ENCODE results near the gene FNDC10.
A peak's percentile ranks its signal among the peaks of the same experiment; 100 is the strongest.

Gene FNDC10

DNA sequence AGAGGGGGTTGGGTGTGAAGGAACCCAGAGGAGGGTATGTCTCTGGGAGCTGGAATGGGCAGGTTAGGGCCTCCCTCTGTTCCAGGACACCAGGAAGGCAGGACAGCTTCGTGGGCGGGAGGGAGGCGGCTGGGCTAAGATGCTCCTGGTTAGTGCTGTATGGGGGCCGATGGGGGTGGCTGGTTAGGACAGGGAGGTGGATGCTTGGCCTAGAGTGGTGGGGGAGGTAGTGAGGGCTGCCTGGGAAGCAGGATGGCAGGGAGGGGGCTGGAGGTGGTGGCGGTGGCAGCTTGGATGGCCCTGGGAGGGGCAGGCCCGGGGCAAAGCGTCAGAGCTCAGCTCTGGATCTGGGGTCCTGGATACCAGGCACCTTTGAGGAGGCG lies 25.9 kb upstream of the FNDC10 start:
- no peak overlapping the region for H2BK12ac ChIP-seq (ENCODE audit: low read length)
- no peak overlapping the region for H3K4me2 ChIP-seq (ENCODE audit: low read length)
- no peak overlapping the region for H3K4me3 ChIP-seq (ENCODE audit: low read depth, low read length)
- H3K4ac ChIP-seq (ENCODE audit: low read depth, low read length), result no peak overlapping the region
- no peak overlapping the region for H2AK5ac ChIP-seq (ENCODE audit: low read length)
- H3K79me1 ChIP-seq (ENCODE audit: low read length), result no peaks in the 10 kb centered on the region
- H3K27me3 ChIP-seq (ENCODE audit: insufficient read depth, low read length), result peaks cover 12% of the 10 kb centered on the region
- H3K36me3 ChIP-seq (ENCODE audit: control insufficient read depth in 1 of 2, insufficient read depth in 2 of 2, low read length in 2 of 2), result peaks cover 22 to 32% of the 10 kb centered on the region in 2 experiments
- H3K14ac ChIP-seq (ENCODE audit: low read length), result no peak overlapping the region
- no peak overlapping the region for H3K18ac ChIP-seq (ENCODE audit: low read length)
- no peak overlapping the region for H4K8ac ChIP-seq (ENCODE audit: low read depth, low read length)
- WGBS (ENCODE audit: extremely low coverage, insufficient coverage, insufficient read length), result no CpG with 5 or more reads among the region's 8 CpGs
- no peak overlapping the region for H2BK5ac ChIP-seq (ENCODE audit: low read depth, low read length, poor library complexity)
- H4K12ac ChIP-seq (ENCODE audit: low read depth, low read length), result no peak overlapping the region
- H4K91ac ChIP-seq (ENCODE audit: low read depth, low read length), result no peak overlapping the region
- H3K9me3 ChIP-seq (ENCODE audit: insufficient read depth, low read depth, low read length), result peaks cover 6% of the 10 kb centered on the region
- no peaks in the 10 kb centered on the region for H3K79me2 ChIP-seq (ENCODE audit: control insufficient read depth, insufficient read depth, low read length, poor library complexity)
- H2BK120ac ChIP-seq (ENCODE audit: insufficient read depth, low read length, poor library complexity), result no peak overlapping the region
- H3K4me1 ChIP-seq (ENCODE audit: control insufficient read depth in 1 of 2, insufficient read depth in 2 of 2, low read length in 2 of 2), result peaks cover 0 to 6% of the 10 kb centered on the region in 2 experiments
- H3K27ac ChIP-seq (ENCODE audit: low read depth, low read length), result no peak overlapping the region
- H3K23ac ChIP-seq (ENCODE audit: low read length), result no peak overlapping the region
- no peak overlapping the region for H3K9ac ChIP-seq (ENCODE audit: low read length)
- no peak for DNase-seq
- H2AFZ ChIP-seq (ENCODE audit: insufficient read depth, low read length, poor library complexity), result no peak overlapping the region

DNA sequence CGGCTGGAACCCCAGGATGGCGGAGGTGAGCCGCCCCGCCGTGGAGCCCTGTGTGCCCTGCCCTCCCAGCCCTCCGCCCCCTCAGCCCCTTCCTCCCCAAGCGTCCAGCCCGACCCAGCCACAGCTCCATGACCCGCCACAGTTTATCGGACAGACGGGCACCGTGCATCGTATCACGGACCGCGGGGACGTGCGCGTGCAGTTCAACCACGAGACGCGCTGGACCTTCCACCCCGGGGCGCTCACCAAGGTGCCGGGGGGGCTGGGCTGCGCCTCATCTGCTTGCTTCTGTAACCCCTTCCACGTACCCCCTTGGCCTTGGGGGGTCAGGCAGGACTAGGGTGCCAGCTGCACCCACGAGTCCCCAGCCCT lies 25.5 kb upstream of the FNDC10 start:
- H4K8ac ChIP-seq (ENCODE audit: low read depth, low read length), result no peak overlapping the region
- H3K4ac ChIP-seq (ENCODE audit: low read depth, low read length), result no peak overlapping the region
- H2AFZ ChIP-seq (ENCODE audit: insufficient read depth, low read length, poor library complexity), result no peak overlapping the region
- no peak for DNase-seq
- no peak overlapping the region for H3K9ac ChIP-seq (ENCODE audit: low read length)
- no peak overlapping the region for H3K4me2 ChIP-seq (ENCODE audit: low read length)
- H3K4me1 ChIP-seq (ENCODE audit: control insufficient read depth in 1 of 2, insufficient read depth in 2 of 2, low read length in 2 of 2), result peaks cover 0 to 6% of the 10 kb centered on the region in 2 experiments
- H3K79me2 ChIP-seq (ENCODE audit: control insufficient read depth, insufficient read depth, low read length, poor library complexity), result no peaks in the 10 kb centered on the region
- H3K79me1 ChIP-seq (ENCODE audit: low read length), result no peaks in the 10 kb centered on the region
- H3K9me3 ChIP-seq (ENCODE audit: insufficient read depth, low read depth, low read length), result peaks cover 2% of the 10 kb centered on the region
- peak overlapping the region; percentile 27 for H3K18ac ChIP-seq (ENCODE audit: low read length)
- no CpG with 5 or more reads among the region's 28 CpGs for WGBS (ENCODE audit: extremely low coverage, insufficient coverage, insufficient read length)
- H2AK5ac ChIP-seq (ENCODE audit: low read length), result no peak overlapping the region
- no peak overlapping the region for H2BK5ac ChIP-seq (ENCODE audit: low read depth, low read length, poor library complexity)
- H2BK12ac ChIP-seq (ENCODE audit: low read length), result no peak overlapping the region
- no peak overlapping the region for H2BK120ac ChIP-seq (ENCODE audit: insufficient read depth, low read length, poor library complexity)
- H3K14ac ChIP-seq (ENCODE audit: low read length), result no peak overlapping the region
- H3K36me3 ChIP-seq (ENCODE audit: control insufficient read depth in 1 of 2, insufficient read depth in 2 of 2, low read length in 2 of 2), result peaks cover 24 to 31% of the 10 kb centered on the region in 2 experiments
- H3K27me3 ChIP-seq (ENCODE audit: insufficient read depth, low read length), result peaks cover 8% of the 10 kb centered on the region
- H4K12ac ChIP-seq (ENCODE audit: low read depth, low read length), result no peak overlapping the region
- no peak overlapping the region for H3K23ac ChIP-seq (ENCODE audit: low read length)
- H3K4me3 ChIP-seq (ENCODE audit: low read depth, low read length), result no peak overlapping the region
- H3K27ac ChIP-seq (ENCODE audit: low read depth, low read length), result no peak overlapping the region
- H4K91ac ChIP-seq (ENCODE audit: low read depth, low read length), result no peak overlapping the region

- Histone ChIP-seq H2BK5ac (ENCODE audit: low read depth, low read length, poor library complexity) (no peak overlapping the region), H3K36me3 (ENCODE audit: control insufficient read depth in 1 of 2, insufficient read depth in 2 of 2, low read length in 2 of 2) (peaks cover 25 to 28% of the 10 kb centered on the region in 2 experiments), H3K18ac (ENCODE audit: low read length) (no peak overlapping the region), H3K79me2 (ENCODE audit: control insufficient read depth, insufficient read depth, low read length, poor library complexity) (no peaks in the 10 kb centered on the region), H3K4ac (ENCODE audit: low read depth, low read length) (no peak overlapping the region), H4K91ac (ENCODE audit: low read depth, low read length) (no peak overlapping the region), H3K4me1 (ENCODE audit: control insufficient read depth in 1 of 2, insufficient read depth in 2 of 2, low read length in 2 of 2) (peaks cover 0 to 6% of the 10 kb centered on the region in 2 experiments), H4K8ac (ENCODE audit: low read depth, low read length) (no peak overlapping the region), H2BK12ac (ENCODE audit: low read length) (no peak overlapping the region), H3K79me1 (ENCODE audit: low read length) (no peaks in the 10 kb centered on the region), H3K9me3 (ENCODE audit: insufficient read depth, low read depth, low read length) (peaks cover 2% of the 10 kb centered on the region), H4K12ac (ENCODE audit: low read depth, low read length) (no peak overlapping the region), H3K27me3 (ENCODE audit: insufficient read depth, low read length) (peaks cover 6% of the 10 kb centered on the region), H2AFZ (ENCODE audit: insufficient read depth, low read length, poor library complexity) (no peak overlapping the region), H3K4me3 (ENCODE audit: low read depth, low read length) (no peak overlapping the region), H3K4me2 (ENCODE audit: low read length) (no peak overlapping the region), H2AK5ac (ENCODE audit: low read length) (no peak overlapping the region), H3K14ac (ENCODE audit: low read length) (no peak overlapping the region), H3K27ac (ENCODE audit: low read depth, low read length) (no peak overlapping the region), H2BK120ac (ENCODE audit: insufficient read depth, low read length, poor library complexity) (no peak overlapping the region), H3K9ac (ENCODE audit: low read length) (no peak overlapping the region), H3K23ac (ENCODE audit: low read length) (no peak overlapping the region)
- DNase-seq, result no peak
- WGBS (ENCODE audit: extremely low coverage, insufficient coverage, insufficient read length), result no CpG with 5 or more reads among the region's 38 CpGs
Observed at GRCh38 chr1:1624443-1625403, 24.8 kb upstream of the FNDC10 start.

DNA sequence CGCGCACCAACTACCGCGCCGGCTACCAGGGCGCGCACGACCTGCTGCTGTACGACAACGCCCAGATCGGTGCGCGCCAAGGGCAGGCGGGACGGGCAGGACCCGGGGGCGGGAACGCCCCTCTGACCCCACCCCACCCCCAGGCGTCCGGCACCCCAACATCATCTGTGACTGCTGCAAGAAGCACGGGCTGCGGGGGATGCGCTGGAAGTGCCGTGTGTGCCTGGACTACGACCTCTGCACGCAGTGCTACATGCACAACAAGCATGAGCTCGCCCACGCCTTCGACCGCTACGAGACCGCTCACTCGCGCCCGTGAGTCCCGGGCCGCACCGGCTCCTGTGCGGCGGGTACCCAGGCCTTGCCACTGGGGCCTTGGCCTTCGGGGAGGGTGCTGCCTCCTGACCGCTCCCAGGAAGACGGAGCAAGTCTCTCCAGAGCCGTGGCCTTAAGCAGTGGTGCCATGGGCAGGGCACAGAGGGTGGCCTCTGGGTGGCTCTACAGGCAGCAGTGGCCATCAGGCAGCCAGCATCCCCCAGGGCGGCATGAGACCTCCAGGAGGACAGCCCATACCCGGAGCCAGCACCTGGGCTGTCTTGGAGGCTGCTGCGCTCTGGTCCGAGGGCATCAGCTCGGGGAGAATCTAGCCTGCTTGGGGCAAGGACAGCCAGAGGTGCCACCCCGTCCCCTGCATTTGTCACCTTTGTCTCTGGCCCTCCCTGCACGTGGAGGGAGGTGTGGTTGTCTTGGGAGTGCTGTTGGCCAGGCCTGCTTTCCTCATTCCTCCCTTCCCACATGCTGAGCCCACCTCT lies 23.9 kb upstream of the FNDC10 start:
- no peaks in the 10 kb centered on the region for H3K4me1 ChIP-seq (ENCODE audit: control insufficient read depth in 1 of 2, insufficient read depth in 2 of 2, low read length in 2 of 2)
- no CpG with 5 or more reads among the region's 51 CpGs for WGBS (ENCODE audit: extremely low coverage, insufficient coverage, insufficient read length)

More for the DNA sequence above, 23.9 kb upstream of the FNDC10 start:
- H3K4me2 ChIP-seq (ENCODE audit: low read length), result no peak overlapping the region
- no peaks in the 10 kb centered on the region for H3K27me3 ChIP-seq (ENCODE audit: insufficient read depth, low read length)
- H3K23ac ChIP-seq (ENCODE audit: low read length), result no peak overlapping the region
- H3K27ac ChIP-seq (ENCODE audit: low read depth, low read length), result no peak overlapping the region
- H2BK5ac ChIP-seq (ENCODE audit: low read depth, low read length, poor library complexity), result no peak overlapping the region
- H2BK12ac ChIP-seq (ENCODE audit: low read length), result no peak overlapping the region
- no peak overlapping the region for H3K4ac ChIP-seq (ENCODE audit: low read depth, low read length)
- no peak overlapping the region for H2AFZ ChIP-seq (ENCODE audit: insufficient read depth, low read length, poor library complexity)
- H3K79me1 ChIP-seq (ENCODE audit: low read length), result no peaks in the 10 kb centered on the region
- H3K9me3 ChIP-seq (ENCODE audit: insufficient read depth, low read depth, low read length), result no peaks in the 10 kb centered on the region
- no peak overlapping the region for H4K12ac ChIP-seq (ENCODE audit: low read depth, low read length)
- no peak overlapping the region for H2BK120ac ChIP-seq (ENCODE audit: insufficient read depth, low read length, poor library complexity)
- no peak overlapping the region for H3K18ac ChIP-seq (ENCODE audit: low read length)
- no peak overlapping the region for H2AK5ac ChIP-seq (ENCODE audit: low read length)
- DNase-seq, result no peak
- no peak overlapping the region for H4K8ac ChIP-seq (ENCODE audit: low read depth, low read length)
- no peak overlapping the region for H3K4me3 ChIP-seq (ENCODE audit: low read depth, low read length)
- peaks cover 25 to 33% of the 10 kb centered on the region in 2 experiments for H3K36me3 ChIP-seq (ENCODE audit: control insufficient read depth in 1 of 2, insufficient read depth in 2 of 2, low read length in 2 of 2)
- no peaks in the 10 kb centered on the region for H3K79me2 ChIP-seq (ENCODE audit: control insufficient read depth, insufficient read depth, low read length, poor library complexity)
- H4K91ac ChIP-seq (ENCODE audit: low read depth, low read length), result no peak overlapping the region
- no peak overlapping the region for H3K9ac ChIP-seq (ENCODE audit: low read length)
- no peak overlapping the region for H3K14ac ChIP-seq (ENCODE audit: low read length)
